ENCODE results near the gene TMED5. TPM values are rescaled to one million over a fixed set of nuclear protein-coding genes. Genes with fewer than 3 reads are reported as not detected.

The TMED5 gene
- total and polyA plus RNA-seq, 2 of the 4 experiments (the other 2 are of a cell fraction): 20.1 to 38.1 TPM

DNA sequence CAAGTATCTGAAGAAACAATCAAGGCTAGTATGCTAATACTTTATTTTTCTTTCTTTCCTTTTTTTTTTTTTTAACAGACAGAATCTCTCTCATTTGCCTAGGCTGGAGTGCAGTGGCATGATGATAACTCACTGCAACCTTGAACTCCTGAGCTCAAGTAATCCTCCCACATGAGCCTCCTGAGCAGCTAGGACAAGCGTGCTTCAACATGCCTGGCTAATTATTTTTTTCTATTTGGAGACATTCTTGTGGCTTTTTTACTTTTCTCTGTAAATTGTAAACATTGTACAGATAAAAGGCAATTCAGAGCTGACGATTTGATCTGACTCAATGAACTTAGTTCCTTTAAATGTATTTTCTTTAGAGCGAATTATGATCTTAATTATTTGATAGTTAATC is 41.7 kb upstream of the TMED5 start:
- Histone ChIP-seq H3K9me3 (ENCODE audit: control insufficient read depth, insufficient read depth, low read length) (no peaks in the 10 kb centered on the region), H3K18ac (ENCODE audit: low read depth, low read length) (no peak overlapping the region), H3K9ac (ENCODE audit: low read depth, low read length) (no peak overlapping the region), H4K8ac (ENCODE audit: low read depth in 2 of 2, low read length in 2 of 2) (no peak overlapping the region), H3K79me1 (ENCODE audit: low read depth in 1 of 2, low read length in 2 of 2) (no peaks in the 10 kb centered on the region), H3K9me1 (ENCODE audit: insufficient read depth, low read length) (0 out of 2 replicates have a peak, but pooled peaks cover 3% of the 10 kb centered on the region), H3K14ac (replicated peaks; ENCODE audit: low read depth, low read length) (no peak overlapping the region), H3K23ac (ENCODE audit: low read depth, low read length) (no peak overlapping the region), H3K4me2 (ENCODE audit: low read depth, low read length) (no peak overlapping the region), H3K36me3 (ENCODE audit: control insufficient read depth, insufficient read depth, low read length) (peaks cover 6% of the 10 kb centered on the region), H2AFZ (replicated peaks; ENCODE audit: low read length, poor library complexity) (no peak overlapping the region), H4K91ac (ENCODE audit: insufficient read depth, low read depth, low read length) (no peak overlapping the region), H2BK20ac (ENCODE audit: low read depth, low read length) (no peak overlapping the region), H4K20me1 (ENCODE audit: insufficient read depth, low read length) (no peaks in the 10 kb centered on the region), H2BK15ac (ENCODE audit: low read depth, low read length) (no peak overlapping the region), H3K27me3 (ENCODE audit: control insufficient read depth, insufficient read depth, low read length) (no peaks in the 10 kb centered on the region), H3K4me1 (ENCODE audit: control insufficient read depth, insufficient read depth, low read length) (no peaks in the 10 kb centered on the region; the same call in 1 of the 2 replicates), H2AK5ac (ENCODE audit: low read depth, low read length) (no peak overlapping the region), H3K4ac (ENCODE audit: low read depth, low read length) (no peak overlapping the region), H2AK9ac (replicated peaks; ENCODE audit: low read depth, low read length, poor library complexity) (no peak overlapping the region), H3K27ac (ENCODE audit: insufficient read depth, low read length) (peak overlapping the region; percentile 49; the same call in 1 of the 2 replicates), H2BK5ac (ENCODE audit: low read depth, low read length, poor library complexity, severe bottlenecking) (peak overlapping the region; percentile 2), H2BK120ac (ENCODE audit: low read depth, low read length) (no peak overlapping the region), H4K5ac (ENCODE audit: low read depth, low read length) (no peak overlapping the region), H3K4me3 (ENCODE audit: insufficient read depth, low read depth, low read length) (no peak overlapping the region), H3K56ac (ENCODE audit: extremely low read depth, insufficient read depth, low read length) (no peak overlapping the region)
- ATAC-seq (ENCODE audit: low read depth) (no peak), DNase-seq (peak; percentile 20)
- no TSS peak for BruUV-seq (replicated peaks)
- dilution Hi-C loops (cut with HindIII; ENCODE audit: low sequenced_read_pairs, unreplicated experiment): no loop called here
- intact Hi-C loops (cut with micrococcal nuclease): loop anchor here (1.0 kb wide), 1 partner anchor 16 kb away; no protein-coding TSS in a partner anchor
- in situ Hi-C loops (cut with MboI; ENCODE audit: low sequenced_read_pairs): no loop called here
- TF ChIP-seq MXI1 (IDR thresholded peaks at IDR 0.05; ENCODE audit: borderline replicate concordance, low read depth, low read length) (no peak), POLR2A (IDR thresholded peaks at IDR 0.05; ENCODE audit: low read depth, low read length) (no peak), RCOR1 (IDR thresholded peaks at IDR 0.05; ENCODE audit: insufficient replicate concordance, low read length) (no peak), MAFK (IDR thresholded peaks at IDR 0.05; ENCODE audit: low read depth, low read length) (no peak), NFE2L2 (IDR thresholded peaks at IDR 0.05; ENCODE audit: low read depth, low read length) (no peak), BHLHE40 (IDR thresholded peaks at IDR 0.05; ENCODE audit: low read depth, low read length) (no peak), FOS (IDR thresholded peaks at IDR 0.05; ENCODE audit: low read depth, low read length) (no peak), RAD21 (IDR thresholded peaks at IDR 0.05; ENCODE audit: low read length) (no peak), CEBPB (IDR thresholded peaks at IDR 0.05; ENCODE audit: low read depth, low read length) (no peak)
- TF ChIP-seq, protein P1, sequence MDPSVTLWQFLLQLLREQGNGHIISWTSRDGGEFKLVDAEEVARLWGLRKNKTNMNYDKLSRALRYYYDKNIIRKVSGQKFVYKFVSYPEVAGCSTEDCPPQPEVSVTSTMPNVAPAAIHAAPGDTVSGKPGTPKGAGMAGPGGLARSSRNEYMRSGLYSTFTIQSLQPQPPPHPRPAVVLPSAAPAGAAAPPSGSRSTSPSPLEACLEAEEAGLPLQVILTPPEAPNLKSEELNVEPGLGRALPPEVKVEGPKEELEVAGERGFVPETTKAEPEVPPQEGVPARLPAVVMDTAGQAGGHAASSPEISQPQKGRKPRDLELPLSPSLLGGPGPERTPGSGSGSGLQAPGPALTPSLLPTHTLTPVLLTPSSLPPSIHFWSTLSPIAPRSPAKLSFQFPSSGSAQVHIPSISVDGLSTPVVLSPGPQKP (IDR thresholded peaks at IDR 0.05; ENCODE audit: borderline replicate concordance, low read depth, low read length): no peak
- TF ChIP-seq, protein P2, sequence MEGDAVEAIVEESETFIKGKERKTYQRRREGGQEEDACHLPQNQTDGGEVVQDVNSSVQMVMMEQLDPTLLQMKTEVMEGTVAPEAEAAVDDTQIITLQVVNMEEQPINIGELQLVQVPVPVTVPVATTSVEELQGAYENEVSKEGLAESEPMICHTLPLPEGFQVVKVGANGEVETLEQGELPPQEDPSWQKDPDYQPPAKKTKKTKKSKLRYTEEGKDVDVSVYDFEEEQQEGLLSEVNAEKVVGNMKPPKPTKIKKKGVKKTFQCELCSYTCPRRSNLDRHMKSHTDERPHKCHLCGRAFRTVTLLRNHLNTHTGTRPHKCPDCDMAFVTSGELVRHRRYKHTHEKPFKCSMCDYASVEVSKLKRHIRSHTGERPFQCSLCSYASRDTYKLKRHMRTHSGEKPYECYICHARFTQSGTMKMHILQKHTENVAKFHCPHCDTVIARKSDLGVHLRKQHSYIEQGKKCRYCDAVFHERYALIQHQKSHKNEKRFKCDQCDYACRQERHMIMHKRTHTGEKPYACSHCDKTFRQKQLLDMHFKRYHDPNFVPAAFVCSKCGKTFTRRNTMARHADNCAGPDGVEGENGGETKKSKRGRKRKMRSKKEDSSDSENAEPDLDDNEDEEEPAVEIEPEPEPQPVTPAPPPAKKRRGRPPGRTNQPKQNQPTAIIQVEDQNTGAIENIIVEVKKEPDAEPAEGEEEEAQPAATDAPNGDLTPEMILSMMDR (conservative IDR thresholded peaks at IDR 0.05; ENCODE audit: low read depth, low read length): no peak
- no CpG with 5 or more reads among the region's 3 CpGs for WGBS, 2 experiments (ENCODE audit: extremely low coverage in 2 of 2, insufficient read length in 1 of 2)
- ChIA-PET CTCF (interaction anchor here (0.6 kb wide), 1 partner anchor 1184 kb away, joined by 4 read pairs; no protein-coding TSS in a partner anchor), POLR2A (ENCODE audit: unreplicated experiment) (no interaction called here)

All from IMR-90 (cell line).